Measurements from ENCODE around the gene AIPL1.

GRCh38 chr17:6474376-6474775 lies 39.5 kb upstream of the AIPL1 start:
- TF ChIP-seq ARNT (IDR thresholded peaks at IDR 0.05) (no peak), ZNF644 (CRISPR knock-in tag; IDR thresholded peaks at IDR 0.05; ENCODE audit: low read depth) (no peak), CTCF (CRISPR knock-in tag; IDR thresholded peaks at IDR 0.05) (no peak), TAF1 (CRISPR knock-in tag; IDR thresholded peaks at IDR 0.05) (no peak), ARID3A (IDR thresholded peaks at IDR 0.05; ENCODE audit: low read depth, low read length) (no peak), SRSF1 (optimal IDR thresholded peaks at IDR 0.05; ENCODE audit: low read depth, low read length) (no peak), ZNF24 (IDR thresholded peaks at IDR 0.05) (no peak), REST (IDR thresholded peaks at IDR 0.05; ENCODE audit: borderline replicate concordance in 1 of 2, low read depth in 1 of 2, low read length in 2 of 2) (no peak), ZNF274 (CRISPR knock-in tag; IDR thresholded peaks at IDR 0.05) (no peak), YY1 (IDR thresholded peaks at IDR 0.05; ENCODE audit: insufficient read depth, insufficient replicate concordance, low read depth, low read length) (no peak)
